Nephron (organoid): ENCODE results near the gene SLC17A5.

ENCODE experiments used
- H3K27ac Mint-ChIP-seq, 3 experiments: 2 replicates each; pipeline ENCODE4 v1.8.0; 2020; ENCODE audit warnings: mixed read lengths in 3 of 3, mild to moderate bottlenecking in 2 of 3, moderate library complexity in 1 of 3
- H3K27me3 Mint-ChIP-seq: 2 replicates; pipeline ENCODE4 v1.8.0; 2021; ENCODE audit warnings: low read depth, mild to moderate bottlenecking, moderate library complexity, mixed read lengths
- H3K36me3 Mint-ChIP-seq: 2 replicates; pipeline ENCODE4 v1.8.0; 2020; ENCODE audit warnings: low read depth, mixed read lengths
- H3K4me1 Mint-ChIP-seq: 2 replicates; pipeline ENCODE4 v1.8.0; 2020; ENCODE audit warnings: mixed read lengths
- H3K4me3 Mint-ChIP-seq, 3 experiments: 2 replicates each; pipeline ENCODE4 v1.8.0; 2020; ENCODE audit warnings: mild to moderate bottlenecking in 3 of 3, mixed read lengths in 3 of 3, moderate library complexity in 2 of 3
- H3K9me3 Mint-ChIP-seq: 2 replicates; pipeline ENCODE4 v1.8.0; 2020; ENCODE audit warnings: mixed read lengths
- CTCF ChIP-seq, 3 experiments: fragments of 200-600 bp; sonication (generic); IDR thresholded peaks; one replicate each; pipeline ENCODE4 v1.5.0; 2021; ENCODE audit warnings: antibody characterized with exemption in 3 of 3; ENCODE audit not compliant: unreplicated experiment in 3 of 3

The SLC17A5 gene

GRCh38 chr6:73667798-73668197, 14.0 kb upstream of the SLC17A5 start:
- no peak for TF ChIP-seq CTCF (IDR thresholded peaks at IDR 0.05; ENCODE audit: unreplicated experiment in 3 of 3)
- Mint-ChIP-seq H3K9me3 (no peaks in the 10 kb centered on the region), H3K36me3 (no peaks in the 10 kb centered on the region), H3K4me1 (peaks cover 28% of the 10 kb centered on the region), H3K27ac (no peak overlapping the region), H3K27me3 (peaks cover 3% of the 10 kb centered on the region), H3K4me3 (peak overlapping the region in 2 of 3 experiments; percentile 12 to 58)

GRCh38 chr6:73666393-73666792, 12.6 kb upstream of the SLC17A5 start:
- Mint-ChIP-seq H3K27ac (peak overlapping the region in 1 of 3 experiments; percentile 6), H3K36me3 (no peaks in the 10 kb centered on the region), H3K4me3 (peak overlapping the region in 2 of 3 experiments; percentile 38 to 63), H3K4me1 (peaks cover 25% of the 10 kb centered on the region), H3K9me3 (no peaks in the 10 kb centered on the region), H3K27me3 (no peaks in the 10 kb centered on the region)
- TF ChIP-seq CTCF (IDR thresholded peaks at IDR 0.05; ENCODE audit: unreplicated experiment in 3 of 3): no peak

GRCh38 chr6:73665686-73666319, 12.0 kb upstream of the SLC17A5 start:
- Mint-ChIP-seq H3K4me1 (peaks cover 25% of the 10 kb centered on the region), H3K27ac (peak overlapping the region in 2 of 3 experiments; percentile 6 to 23), H3K9me3 (no peaks in the 10 kb centered on the region), H3K36me3 (no peaks in the 10 kb centered on the region), H3K4me3 (peak overlapping the region in 1 of 3 experiments; percentile 38), H3K27me3 (no peaks in the 10 kb centered on the region)
- no peak for TF ChIP-seq CTCF (IDR thresholded peaks at IDR 0.05; ENCODE audit: unreplicated experiment in 3 of 3)

GRCh38 chr6:73664701-73665100, 10.9 kb upstream of the SLC17A5 start:
- TF ChIP-seq CTCF (IDR thresholded peaks at IDR 0.05; ENCODE audit: unreplicated experiment in 3 of 3): no peak
- H3K27ac Mint-ChIP-seq: peak overlapping the region in 1 of 3 experiments; percentile 43
- peaks cover 20% of the 10 kb centered on the region for H3K4me1 Mint-ChIP-seq
- no peak overlapping the region for H3K4me3 Mint-ChIP-seq
- no peaks in the 10 kb centered on the region for H3K9me3 Mint-ChIP-seq
- H3K27me3 Mint-ChIP-seq: no peaks in the 10 kb centered on the region
- H3K36me3 Mint-ChIP-seq: no peaks in the 10 kb centered on the region

- Mint-ChIP-seq H3K36me3 (no peaks in the 10 kb centered on the region), H3K27me3 (no peaks in the 10 kb centered on the region)
These were observed 3.4 kb upstream of the SLC17A5 start for GRCh38 chr6:73657201-73657600.

More at GRCh38 chr6:73657201-73657600, 3.4 kb upstream of the SLC17A5 start:
- no peak overlapping the region for H3K27ac Mint-ChIP-seq
- peaks cover 20% of the 10 kb centered on the region for H3K4me1 Mint-ChIP-seq
- H3K4me3 Mint-ChIP-seq: no peak overlapping the region
- H3K9me3 Mint-ChIP-seq: no peaks in the 10 kb centered on the region
- no peak for TF ChIP-seq CTCF (IDR thresholded peaks at IDR 0.05; ENCODE audit: unreplicated experiment in 3 of 3)
